ENCODE results near the gene ZDHHC22.

DNA sequence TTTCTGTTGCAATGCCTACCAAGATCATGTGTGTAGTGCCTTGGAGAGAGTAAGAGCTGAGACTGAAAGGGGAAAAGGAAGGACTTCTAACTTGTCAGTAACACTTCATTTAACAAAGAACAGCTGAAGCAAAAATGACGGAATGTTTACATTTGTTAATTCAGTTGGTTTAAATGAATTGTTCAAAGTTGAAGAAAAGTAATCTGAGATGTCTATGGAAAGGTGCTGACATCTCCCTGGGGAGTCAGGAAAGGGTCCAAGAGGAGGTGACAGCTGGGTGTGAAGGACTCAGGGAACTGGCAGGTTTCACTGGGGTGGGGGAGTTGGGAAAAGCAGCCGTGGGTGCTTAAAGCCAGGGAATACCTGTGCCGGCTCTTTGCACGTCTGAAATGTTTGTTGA lies 47.9 kb upstream of the ZDHHC22 start:
- TF ChIP-seq, protein P1, sequence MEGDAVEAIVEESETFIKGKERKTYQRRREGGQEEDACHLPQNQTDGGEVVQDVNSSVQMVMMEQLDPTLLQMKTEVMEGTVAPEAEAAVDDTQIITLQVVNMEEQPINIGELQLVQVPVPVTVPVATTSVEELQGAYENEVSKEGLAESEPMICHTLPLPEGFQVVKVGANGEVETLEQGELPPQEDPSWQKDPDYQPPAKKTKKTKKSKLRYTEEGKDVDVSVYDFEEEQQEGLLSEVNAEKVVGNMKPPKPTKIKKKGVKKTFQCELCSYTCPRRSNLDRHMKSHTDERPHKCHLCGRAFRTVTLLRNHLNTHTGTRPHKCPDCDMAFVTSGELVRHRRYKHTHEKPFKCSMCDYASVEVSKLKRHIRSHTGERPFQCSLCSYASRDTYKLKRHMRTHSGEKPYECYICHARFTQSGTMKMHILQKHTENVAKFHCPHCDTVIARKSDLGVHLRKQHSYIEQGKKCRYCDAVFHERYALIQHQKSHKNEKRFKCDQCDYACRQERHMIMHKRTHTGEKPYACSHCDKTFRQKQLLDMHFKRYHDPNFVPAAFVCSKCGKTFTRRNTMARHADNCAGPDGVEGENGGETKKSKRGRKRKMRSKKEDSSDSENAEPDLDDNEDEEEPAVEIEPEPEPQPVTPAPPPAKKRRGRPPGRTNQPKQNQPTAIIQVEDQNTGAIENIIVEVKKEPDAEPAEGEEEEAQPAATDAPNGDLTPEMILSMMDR (IDR thresholded peaks at IDR 0.05; ENCODE audit: low read depth, low read length, poor library complexity, severe bottlenecking), result no peak
- no peak for TF ChIP-seq EZH2phosphoT487 (IDR thresholded peaks at IDR 0.05; ENCODE audit: borderline replicate concordance, low read length)

Measured in DOHH2 (cell line).